ENCODE data around the gene RABGAP1L. TPM values are rescaled to one million over a fixed set of nuclear protein-coding genes. Genes with fewer than 3 reads are reported as not detected.
A peak's percentile ranks its signal among the peaks of the same experiment; 100 is the strongest.
"Not testable (repeated sequence)": the region's sequence is repeated elsewhere in the genome, so short reads cannot be mapped to it uniquely, and the experiment has no call there.

RABGAP1L gene
- total RNA-seq, 1 donor from 2014 or later, result 48.5 TPM

DNA sequence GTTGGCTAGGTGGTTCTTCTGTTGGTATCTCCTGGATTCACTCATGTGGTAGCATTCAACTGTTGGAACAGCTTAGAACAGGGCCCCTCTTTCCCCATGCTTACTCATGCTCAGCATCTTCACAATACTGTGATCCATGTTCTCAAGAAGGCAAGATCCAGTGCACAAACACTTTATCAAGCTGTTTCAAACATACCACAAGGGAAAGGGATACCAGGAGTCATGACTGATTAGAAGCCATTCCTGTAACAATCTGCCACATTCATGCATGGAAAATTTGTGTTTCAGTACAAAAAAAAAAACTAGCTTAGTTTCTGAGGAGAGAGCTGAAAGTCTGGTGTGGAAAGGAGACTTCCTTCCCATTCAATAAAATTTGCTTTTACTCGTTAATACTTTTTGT is 670.7 kb downstream of the RABGAP1L start:
- no peak overlapping the region for H3K4me3 Mint-ChIP-seq
- DNase-seq (ENCODE audit: low spot score in 2 of 2, unreplicated experiment in 2 of 2), result no peak
- no peaks in the 10 kb centered on the region for H3K4me1 Mint-ChIP-seq
- no peaks in the 10 kb centered on the region for H3K36me3 Mint-ChIP-seq
- H3K9me3 Mint-ChIP-seq, result no peaks in the 10 kb centered on the region
- TF ChIP-seq, protein P1, sequence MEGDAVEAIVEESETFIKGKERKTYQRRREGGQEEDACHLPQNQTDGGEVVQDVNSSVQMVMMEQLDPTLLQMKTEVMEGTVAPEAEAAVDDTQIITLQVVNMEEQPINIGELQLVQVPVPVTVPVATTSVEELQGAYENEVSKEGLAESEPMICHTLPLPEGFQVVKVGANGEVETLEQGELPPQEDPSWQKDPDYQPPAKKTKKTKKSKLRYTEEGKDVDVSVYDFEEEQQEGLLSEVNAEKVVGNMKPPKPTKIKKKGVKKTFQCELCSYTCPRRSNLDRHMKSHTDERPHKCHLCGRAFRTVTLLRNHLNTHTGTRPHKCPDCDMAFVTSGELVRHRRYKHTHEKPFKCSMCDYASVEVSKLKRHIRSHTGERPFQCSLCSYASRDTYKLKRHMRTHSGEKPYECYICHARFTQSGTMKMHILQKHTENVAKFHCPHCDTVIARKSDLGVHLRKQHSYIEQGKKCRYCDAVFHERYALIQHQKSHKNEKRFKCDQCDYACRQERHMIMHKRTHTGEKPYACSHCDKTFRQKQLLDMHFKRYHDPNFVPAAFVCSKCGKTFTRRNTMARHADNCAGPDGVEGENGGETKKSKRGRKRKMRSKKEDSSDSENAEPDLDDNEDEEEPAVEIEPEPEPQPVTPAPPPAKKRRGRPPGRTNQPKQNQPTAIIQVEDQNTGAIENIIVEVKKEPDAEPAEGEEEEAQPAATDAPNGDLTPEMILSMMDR (IDR thresholded peaks at IDR 0.05; ENCODE audit: unreplicated experiment), result no peak
- no peak overlapping the region for H3K27ac Mint-ChIP-seq
- H3K27me3 Mint-ChIP-seq (ENCODE audit: low read depth), result no peaks in the 10 kb centered on the region

DNA sequence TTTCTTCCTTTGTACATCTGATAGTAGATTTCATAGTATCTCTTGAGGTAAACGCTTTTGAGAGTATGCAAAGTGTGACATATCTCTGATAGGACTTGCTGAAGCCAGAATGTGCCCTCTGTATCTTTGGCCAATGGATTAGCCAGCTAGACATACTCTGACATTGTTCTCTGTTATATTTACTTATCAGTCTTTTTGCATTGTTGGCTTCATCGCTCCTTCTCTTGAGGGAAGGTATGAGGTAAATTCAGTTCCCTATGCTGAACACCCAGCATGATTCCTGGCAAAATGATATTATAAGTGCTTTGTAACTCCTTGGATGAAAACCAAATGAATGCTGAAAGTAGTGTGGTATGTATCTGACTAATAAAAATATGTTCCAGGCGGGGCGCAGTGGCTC is 677.2 kb downstream of the RABGAP1L start:
- TF ChIP-seq, protein P1 (IDR thresholded peaks at IDR 0.05; ENCODE audit: unreplicated experiment), result no peak
- Mint-ChIP-seq H3K4me1 (no peaks in the 10 kb centered on the region), H3K27me3 (ENCODE audit: low read depth) (no peaks in the 10 kb centered on the region), H3K4me3 (no peak overlapping the region), H3K9me3 (no peaks in the 10 kb centered on the region), H3K36me3 (no peaks in the 10 kb centered on the region), H3K27ac (no peak overlapping the region)
- no peak for DNase-seq (ENCODE audit: low spot score in 2 of 2, unreplicated experiment in 2 of 2)

DNA sequence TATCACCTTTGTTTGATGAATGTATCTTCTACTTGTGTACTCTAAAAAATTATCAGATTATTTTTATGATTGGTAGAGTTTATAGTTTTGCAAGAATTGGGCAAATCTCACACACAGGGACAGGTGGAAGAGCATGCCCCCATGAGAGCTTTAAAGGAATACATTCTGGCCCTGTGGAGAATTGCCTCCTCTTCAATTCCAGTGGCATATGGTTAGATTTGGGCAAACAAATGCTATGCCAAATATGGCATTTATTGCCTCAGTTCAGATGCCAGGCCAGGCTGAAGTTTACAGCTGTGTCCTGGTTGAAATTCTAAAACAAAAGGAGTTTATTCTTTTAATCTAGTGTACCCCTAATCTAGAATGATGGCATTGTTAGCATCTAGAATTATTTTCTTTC is 678.1 kb downstream of the RABGAP1L start:
- no peaks in the 10 kb centered on the region for H3K36me3 Mint-ChIP-seq

DNA sequence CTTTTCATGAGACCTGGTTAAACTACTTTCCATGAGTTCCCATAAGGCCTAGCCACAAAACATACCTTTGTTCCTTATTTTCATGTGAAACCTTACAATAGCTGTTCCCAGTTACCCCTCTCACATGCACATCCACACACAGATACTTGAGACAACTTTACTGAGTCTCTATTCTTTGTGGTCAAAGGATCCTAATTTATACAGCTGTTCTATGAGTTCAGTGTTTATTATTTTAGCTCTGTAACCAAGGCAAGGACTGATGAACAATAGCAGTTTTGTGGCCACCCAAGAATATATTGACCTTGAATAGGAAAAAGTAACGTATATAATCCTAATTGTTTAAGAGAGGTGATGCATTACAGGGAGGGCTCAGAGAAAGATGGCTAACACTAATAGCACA is 679.9 kb downstream of the RABGAP1L start:
- no peaks in the 10 kb centered on the region for H3K9me3 Mint-ChIP-seq
- H3K27ac Mint-ChIP-seq, result no peak overlapping the region
- TF ChIP-seq, protein P1 (IDR thresholded peaks at IDR 0.05; ENCODE audit: unreplicated experiment), result no peak
- no peak overlapping the region for H3K4me3 Mint-ChIP-seq
- H3K27me3 Mint-ChIP-seq (ENCODE audit: low read depth), result no peaks in the 10 kb centered on the region
- DNase-seq (ENCODE audit: low spot score in 2 of 2, unreplicated experiment in 2 of 2), result no peak
- no peaks in the 10 kb centered on the region for H3K36me3 Mint-ChIP-seq
- no peaks in the 10 kb centered on the region for H3K4me1 Mint-ChIP-seq

More for the DNA sequence above, 678.1 kb downstream of the RABGAP1L start:
- H3K9me3 Mint-ChIP-seq, result no peaks in the 10 kb centered on the region
- H3K27ac Mint-ChIP-seq, result no peak overlapping the region
- DNase-seq (ENCODE audit: low spot score in 2 of 2, unreplicated experiment in 2 of 2), result no peak
- no peak overlapping the region for H3K4me3 Mint-ChIP-seq
- no peaks in the 10 kb centered on the region for H3K4me1 Mint-ChIP-seq
- no peaks in the 10 kb centered on the region for H3K27me3 Mint-ChIP-seq (ENCODE audit: low read depth)
- TF ChIP-seq, protein P1 (IDR thresholded peaks at IDR 0.05; ENCODE audit: unreplicated experiment), result no peak

DNA sequence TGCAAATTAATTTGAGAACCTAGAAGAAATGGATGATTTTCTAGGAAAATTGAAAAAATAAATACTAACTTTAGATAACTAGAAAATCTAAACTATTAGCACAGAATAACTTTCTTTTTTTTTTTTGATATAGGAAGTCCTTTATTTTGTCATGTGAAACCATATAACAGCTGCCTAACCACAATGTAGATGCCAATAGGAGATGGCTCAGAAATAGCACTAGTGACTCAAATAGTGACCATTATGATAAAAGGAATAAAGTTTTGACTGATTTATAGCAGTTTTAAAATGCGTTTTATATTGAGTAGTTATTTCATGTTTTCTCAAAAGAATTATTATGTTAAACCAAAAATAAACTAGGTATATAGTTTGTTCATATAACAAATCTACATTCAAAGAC is 682.4 kb downstream of the RABGAP1L start:
- Mint-ChIP-seq H3K27me3 (ENCODE audit: low read depth) (no peaks in the 10 kb centered on the region), H3K27ac (no peak overlapping the region), H3K36me3 (no peaks in the 10 kb centered on the region), H3K4me3 (no peak overlapping the region), H3K9me3 (no peaks in the 10 kb centered on the region), H3K4me1 (no peaks in the 10 kb centered on the region)
- TF ChIP-seq, protein P1 (IDR thresholded peaks at IDR 0.05; ENCODE audit: unreplicated experiment), result no peak
- DNase-seq (ENCODE audit: low spot score in 2 of 2, unreplicated experiment in 2 of 2), result no peak

DNA sequence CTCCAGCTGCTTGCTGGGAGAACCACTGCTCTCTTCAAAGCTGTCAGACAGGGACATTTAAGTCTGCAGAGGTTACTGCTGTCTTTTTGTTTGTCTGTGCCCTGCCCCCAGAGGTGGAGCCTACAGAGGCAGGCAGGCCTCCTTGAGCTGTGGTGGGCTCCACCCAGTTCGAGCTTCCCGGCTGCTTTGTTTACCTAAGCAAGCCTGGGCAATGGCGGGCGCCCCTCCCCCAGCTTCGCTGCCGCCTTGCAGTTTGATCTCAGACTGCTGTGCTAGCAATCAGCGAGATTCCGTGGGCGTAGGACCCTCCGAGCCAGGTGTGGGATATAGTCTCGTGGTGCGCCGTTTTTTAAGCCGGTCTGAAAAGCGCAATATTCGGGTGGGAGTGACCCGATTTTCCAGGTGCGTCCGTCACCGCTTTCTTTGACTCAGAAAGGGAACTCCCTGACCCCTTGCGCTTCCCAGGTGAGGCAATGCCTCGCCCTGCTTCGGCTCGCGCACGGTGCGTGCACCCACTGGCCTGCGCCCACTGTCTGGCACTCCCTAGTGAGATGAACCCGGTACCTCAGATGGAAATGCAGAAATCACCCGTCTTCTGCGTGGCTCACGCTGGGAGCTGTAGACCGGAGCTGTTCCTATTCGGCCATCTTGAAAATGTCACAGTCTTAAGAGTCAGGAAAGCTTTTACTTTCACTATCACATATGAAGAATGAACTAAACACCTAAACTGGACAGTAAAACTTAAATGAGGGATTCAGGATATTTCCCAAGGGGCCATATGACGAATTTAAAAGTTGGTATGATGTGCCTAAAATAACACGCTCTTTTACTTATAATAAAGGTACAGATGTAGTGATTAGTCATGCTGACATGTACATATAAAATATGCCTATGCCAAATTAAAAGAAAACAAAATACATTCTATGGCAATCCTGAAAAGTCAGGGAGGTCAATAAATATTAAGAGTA is 689.6 kb downstream of the RABGAP1L start:
- not testable (repeated sequence) for H3K4me1 Mint-ChIP-seq; DNase-seq (ENCODE audit: low spot score in 2 of 2, unreplicated experiment in 2 of 2); H3K9me3 Mint-ChIP-seq; H3K27me3 Mint-ChIP-seq (ENCODE audit: low read depth); H3K36me3 Mint-ChIP-seq
- H3K4me3 Mint-ChIP-seq, result peak overlapping the region; percentile 56
- peak overlapping the region; percentile 56 for H3K27ac Mint-ChIP-seq
